SK-N-DZ (cell line): Measurements from ENCODE around the gene RBFOX1.

Experiments
- DNase-seq: peaks from one replicate; pipeline ENCODE4 v3.0.0-alpha.2; 2015; ENCODE audit warnings: low spot score

RBFOX1 gene

DNA sequence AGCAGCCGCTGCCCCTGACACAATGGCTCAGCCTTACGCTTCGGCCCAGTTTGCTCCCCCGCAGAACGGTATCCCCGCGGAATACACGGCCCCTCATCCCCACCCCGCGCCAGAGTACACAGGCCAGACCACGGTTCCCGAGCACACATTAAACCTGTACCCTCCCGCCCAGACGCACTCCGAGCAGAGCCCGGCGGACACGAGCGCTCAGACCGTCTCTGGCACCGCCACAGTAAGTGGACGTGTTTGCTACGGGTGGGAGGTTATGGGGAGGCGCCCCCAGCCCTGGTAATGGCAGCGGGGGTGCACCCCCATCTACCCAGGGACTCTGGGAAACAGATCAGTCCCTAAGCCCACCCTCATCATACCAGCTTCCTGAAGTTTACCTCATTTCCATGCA, 185.5 kb downstream of the RBFOX1 start:
- DNase-seq, result no peak

- no peak for DNase-seq
Observed at GRCh38 chr16:7521834-7522233, 189.2 kb downstream of the RBFOX1 start.

DNA sequence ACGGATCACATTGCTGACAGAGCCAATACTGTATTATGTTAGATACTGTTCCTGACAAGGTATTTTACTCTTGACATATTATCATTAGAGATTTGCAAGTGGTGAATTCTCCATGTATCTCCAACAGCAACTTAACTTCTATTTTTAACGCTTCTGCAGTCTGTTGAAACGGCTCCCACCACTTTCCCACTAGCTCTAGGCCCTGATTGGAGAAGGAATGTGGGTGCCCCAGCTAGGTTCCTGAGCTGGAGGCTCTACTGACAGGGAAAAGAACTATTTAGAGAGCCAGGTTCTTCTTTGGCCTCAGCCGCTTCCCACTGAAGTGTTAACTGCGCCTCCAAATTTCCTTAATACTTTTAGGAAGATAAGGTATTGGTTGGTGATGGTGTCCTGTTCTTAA, 191.8 kb downstream of the RBFOX1 start:
- DNase-seq, result no peak

DNA sequence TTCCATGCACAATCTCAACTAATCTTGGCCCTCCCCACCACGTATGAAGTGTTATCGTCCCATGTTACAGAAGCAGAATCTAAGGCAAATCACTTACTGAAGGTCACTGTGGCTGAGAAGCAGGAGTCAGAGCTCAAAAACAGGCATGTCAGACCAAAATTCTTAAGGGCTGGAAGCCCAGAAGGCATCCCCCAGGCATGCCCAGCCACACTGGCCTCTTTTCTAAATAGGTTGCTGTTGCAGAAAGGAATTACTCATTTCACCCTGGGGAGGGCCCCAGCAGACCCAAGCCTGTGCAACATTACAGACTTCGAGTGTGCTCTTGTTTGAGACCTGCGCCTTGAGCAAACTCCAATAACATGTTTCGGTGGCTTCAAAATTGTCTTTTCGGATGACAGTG, 194.1 kb downstream of the RBFOX1 start:
- DNase-seq, result no peak

- no peak for DNase-seq
Observed at GRCh38 chr16:7532534-7532933, 199.9 kb downstream of the RBFOX1 start.

- no peak for DNase-seq
Observed at GRCh38 chr16:7534749-7535148, 202.1 kb downstream of the RBFOX1 start.

DNA sequence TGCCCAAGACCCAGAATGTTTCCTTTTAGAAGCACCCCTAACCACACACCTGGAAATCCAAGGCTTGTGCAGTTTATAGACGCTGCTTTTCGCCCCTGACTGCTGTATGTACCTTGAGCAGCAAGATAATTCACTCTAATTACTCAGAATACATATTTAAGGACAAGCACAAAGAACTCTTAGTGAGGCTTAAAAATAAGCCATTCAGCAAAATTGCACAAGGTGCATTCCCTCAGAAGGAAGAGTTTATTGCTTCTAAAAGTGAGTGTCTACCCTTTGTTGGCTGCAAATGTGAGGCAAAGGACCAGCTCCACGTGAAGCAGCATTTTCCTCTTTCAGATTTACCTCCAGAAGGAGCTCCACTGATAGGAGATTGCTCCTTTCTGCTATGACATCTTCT, 208.4 kb downstream of the RBFOX1 start:
- DNase-seq, result no peak

DNA sequence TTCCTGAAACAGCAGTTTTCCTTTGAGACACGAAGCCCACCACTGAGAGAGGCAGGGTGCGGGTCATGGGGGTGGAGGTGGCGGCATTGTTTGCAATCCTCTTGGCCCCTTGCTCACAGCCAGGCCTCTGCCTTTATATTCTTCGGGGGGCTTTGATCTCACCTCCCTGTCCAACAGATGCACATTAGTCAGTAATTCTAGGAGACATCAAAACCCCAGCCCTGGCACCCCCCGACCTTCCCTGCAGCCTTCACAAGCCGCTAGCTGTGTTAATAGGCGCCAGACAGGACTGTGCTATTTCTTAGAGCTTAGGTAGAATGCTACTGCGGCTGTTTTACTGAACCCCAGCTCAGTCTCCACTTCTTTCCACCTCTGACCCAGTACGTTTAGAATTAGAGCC, 212.6 kb downstream of the RBFOX1 start:
- DNase-seq, result no peak

- DNase-seq, result no peak
Observed at GRCh38 chr16:7546948-7547347, 214.3 kb downstream of the RBFOX1 start.

GRCh38 chr16:7547736-7548135, 215.1 kb downstream of the RBFOX1 start:
- DNase-seq, result no peak

- no peak for DNase-seq
Observed at GRCh38 chr16:7548796-7549318, 216.2 kb downstream of the RBFOX1 start.

DNA sequence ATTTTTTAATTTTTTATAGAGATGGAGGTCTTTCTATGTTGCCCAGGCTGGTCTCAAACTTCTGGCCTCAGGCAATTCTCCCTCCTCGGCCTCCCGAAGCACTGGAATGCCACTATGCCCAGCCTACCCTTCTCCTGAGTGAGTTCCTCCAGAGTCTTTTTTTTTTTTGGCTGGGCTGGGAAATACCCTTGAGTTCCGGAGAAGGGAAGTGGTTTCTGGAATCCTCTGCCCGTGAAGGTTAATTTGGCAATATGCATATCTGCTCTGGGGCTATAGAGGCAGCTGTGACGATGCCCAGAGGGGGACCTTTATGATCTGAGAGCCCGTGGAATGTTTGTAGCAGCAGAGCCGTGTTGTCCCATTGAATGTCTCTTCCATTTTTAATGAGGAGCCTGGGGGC, 217.5 kb downstream of the RBFOX1 start:
- DNase-seq, result no peak

DNA sequence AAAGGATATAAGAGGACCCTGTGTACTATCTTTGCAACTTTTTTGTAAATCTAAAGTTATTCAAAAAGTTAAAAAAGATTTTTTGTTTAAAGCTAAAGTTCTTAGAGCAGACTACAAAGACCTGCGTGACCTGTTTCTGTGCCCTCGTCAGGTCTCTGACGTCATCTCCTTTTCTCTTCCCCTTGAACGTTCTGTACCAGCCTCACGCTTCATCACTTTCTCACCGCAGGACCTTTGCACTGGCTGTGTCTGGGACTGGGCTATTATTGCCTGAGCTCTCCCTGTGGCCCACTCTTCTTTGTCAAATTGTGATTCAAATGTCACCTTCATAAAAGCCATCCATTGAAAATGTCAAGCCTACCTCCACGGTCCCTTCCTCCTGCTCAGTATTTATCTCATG, 222.8 kb downstream of the RBFOX1 start:
- DNase-seq, result no peak

DNA sequence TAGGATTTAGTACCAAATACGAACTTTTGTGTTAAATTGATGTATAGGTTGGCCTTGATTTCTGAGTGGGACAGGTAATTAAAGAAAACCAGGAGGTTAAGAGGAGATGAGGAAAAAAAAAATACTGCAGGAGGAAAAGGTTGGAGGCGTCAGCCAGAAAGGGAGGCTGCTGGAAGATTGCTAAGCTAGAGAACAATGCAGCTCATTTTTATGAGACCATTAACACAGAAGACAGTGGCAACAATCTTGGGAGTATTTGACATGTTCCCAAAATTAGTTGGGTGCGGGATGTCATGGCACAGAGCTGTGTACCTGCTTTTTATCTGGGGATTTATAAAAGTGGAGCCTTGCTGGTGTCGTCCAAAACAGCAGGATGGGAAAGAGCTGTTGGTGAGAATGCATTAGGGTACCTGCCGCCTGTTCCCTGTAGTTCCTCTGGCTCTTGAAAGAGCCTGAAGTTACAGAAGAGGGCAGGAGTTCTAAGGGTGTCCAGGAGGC, 229.3 kb downstream of the RBFOX1 start:
- no peak for DNase-seq

DNA sequence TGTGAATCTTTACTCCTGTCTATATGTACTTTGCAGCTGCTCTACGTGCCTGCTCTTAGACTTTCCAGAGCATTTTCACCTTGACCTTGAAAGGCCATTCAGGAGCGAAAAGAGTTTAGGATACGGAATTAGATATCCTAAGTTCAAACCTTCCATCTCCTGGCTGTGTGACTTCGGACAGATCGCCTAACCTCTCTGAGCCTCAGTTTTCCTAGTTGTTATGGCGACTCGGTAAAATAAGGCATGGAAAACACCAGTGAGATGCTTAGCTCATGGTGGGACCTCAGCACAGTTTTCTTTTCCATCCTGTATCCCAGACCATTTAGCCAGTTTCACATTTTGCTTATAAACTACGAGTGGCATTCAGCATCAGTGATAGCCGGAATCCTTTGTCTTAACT, 233.7 kb downstream of the RBFOX1 start:
- no peak for DNase-seq

DNA sequence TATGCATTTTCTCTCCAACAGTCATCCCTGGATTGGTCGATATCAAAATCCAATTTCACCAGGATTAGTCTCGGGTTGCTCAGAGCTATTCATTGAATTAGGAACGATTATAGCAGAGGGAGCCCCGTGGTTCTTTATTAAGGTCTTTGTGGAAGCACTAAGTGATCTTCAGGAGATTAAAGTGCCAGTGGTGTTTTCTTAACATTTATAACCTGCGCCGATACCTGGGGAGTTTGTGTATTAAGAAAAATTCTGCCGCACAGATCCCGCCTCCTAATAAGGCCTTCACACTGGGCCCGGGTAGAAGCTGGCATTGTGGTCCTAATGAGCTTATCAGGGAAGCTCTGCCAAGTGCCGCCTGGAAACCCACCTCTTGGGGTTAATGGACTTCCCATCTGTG, 238.7 kb downstream of the RBFOX1 start:
- DNase-seq, result no peak

GRCh38 chr16:7577588-7577987, 244.9 kb downstream of the RBFOX1 start:
- no peak for DNase-seq

DNA sequence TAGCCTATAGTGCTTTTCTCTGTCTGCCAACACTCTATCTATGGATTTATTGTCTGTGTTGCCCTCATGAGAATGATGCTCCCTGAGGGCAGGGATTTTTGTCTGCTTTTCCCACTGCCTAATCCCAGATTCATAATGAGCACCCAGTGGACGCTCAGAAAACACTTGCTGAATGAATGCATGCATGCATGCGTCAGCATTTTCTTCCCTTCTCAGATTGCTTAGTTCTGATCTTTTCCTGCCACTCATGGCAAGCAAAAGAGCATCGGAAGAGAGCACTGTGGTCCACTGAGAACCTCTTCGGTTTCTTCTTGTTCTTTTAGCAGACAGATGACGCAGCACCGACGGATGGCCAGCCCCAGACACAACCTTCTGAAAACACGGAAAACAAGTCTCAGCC, 246.8 kb downstream of the RBFOX1 start:
- DNase-seq, result no peak

- no peak for DNase-seq
Observed at GRCh38 chr16:7581175-7581574, 248.5 kb downstream of the RBFOX1 start.

GRCh38 chr16:7583396-7583795, 250.8 kb downstream of the RBFOX1 start:
- no peak for DNase-seq

DNA sequence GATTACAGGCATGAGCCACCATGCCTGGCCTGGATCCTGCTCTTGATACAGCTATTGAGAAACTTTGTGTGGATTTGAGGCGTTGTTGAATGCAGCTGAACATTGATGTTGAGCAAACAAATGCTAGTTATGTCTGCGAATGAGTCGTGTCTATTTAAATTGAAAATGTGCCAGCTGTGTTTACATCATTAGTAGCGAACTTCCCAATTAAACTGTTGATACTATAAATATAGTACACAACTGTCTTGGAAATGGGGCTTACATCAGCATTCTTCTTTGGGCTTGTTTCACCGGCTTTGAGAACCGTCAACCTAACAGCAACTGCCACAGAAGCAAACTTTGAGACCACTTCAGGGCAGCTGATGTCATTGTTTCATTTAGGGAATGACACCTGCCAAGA, 251.9 kb downstream of the RBFOX1 start:
- no peak for DNase-seq

DNA sequence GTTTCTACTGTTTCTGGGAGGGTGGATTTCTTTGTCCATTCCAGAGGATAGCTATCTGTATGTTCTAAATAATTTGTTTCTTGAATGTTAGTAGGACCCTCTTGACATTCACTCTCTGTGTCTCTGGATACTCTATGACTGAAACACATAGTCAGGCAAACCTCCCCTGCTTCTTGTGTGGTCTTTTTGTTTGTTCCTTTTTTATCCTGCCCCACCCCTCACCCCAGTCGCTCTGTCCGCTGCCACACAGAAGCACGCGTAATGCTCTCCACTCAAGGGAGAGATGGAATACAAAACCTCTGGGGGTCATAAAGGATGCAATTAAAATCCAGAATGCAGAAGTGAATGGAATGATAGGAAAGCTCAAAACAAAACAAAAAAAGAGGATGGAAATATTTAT, 253.1 kb downstream of the RBFOX1 start:
- no peak for DNase-seq

DNA sequence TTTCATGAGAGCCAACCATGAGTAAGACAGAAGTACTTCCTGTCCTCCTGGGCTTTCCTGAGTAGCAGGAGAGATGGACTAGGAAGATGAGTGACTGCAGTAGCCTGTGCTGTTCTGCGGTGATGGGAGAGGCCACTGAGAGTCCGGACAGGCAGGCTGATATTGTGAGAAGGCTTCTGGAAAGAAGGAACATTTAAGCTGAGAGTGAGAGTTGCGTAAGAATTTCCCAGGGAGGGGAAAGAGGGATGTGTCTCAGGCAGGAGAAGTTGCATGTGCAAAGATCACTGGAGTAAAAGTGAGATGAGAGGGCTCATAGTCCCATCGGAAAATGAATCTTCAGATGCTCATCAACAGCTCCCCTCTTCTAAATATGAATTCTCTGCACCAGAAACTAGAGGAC, 258.3 kb downstream of the RBFOX1 start:
- DNase-seq, result no peak

- DNase-seq, result no peak
Observed at GRCh38 chr16:7596308-7596707, 263.7 kb downstream of the RBFOX1 start.
